GM19328 (cell line): ENCODE results near the gene PRELID3B.
A peak's percentile ranks its signal among the peaks of the same experiment; 100 is the strongest.
"Not testable (repeated sequence)": the region's sequence is repeated elsewhere in the genome, so short reads cannot be mapped to it uniquely, and the experiment has no call there.

Experiments
- ATAC-seq: cut with Tn5 transposase; IDR thresholded peaks from one replicate; pipeline ENCODE4 v1.9.1; 2021; ENCODE audit warnings: mild to moderate bottlenecking, moderate library complexity; ENCODE audit not compliant: unreplicated experiment

PRELID3B gene

DNA sequence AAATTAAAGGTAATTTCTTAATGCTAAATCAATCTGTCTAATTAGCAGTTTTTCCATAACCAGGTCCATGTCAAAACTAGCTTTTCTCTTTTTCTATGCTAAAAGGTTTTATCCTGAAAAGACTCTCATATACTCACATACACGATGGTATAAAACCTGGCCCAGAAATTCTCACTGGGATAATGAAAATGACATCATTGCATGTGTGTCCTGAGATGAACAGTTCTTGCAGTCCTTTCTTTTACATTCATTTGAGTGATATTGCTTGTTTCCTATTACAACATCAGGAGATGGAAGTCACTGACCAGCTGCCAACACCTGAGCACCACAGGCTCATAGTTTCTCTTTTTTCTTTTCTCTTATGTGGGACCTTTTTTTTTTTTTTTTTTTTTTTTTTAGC, 7.9 kb upstream of the PRELID3B start:
- ATAC-seq, result no peak

DNA sequence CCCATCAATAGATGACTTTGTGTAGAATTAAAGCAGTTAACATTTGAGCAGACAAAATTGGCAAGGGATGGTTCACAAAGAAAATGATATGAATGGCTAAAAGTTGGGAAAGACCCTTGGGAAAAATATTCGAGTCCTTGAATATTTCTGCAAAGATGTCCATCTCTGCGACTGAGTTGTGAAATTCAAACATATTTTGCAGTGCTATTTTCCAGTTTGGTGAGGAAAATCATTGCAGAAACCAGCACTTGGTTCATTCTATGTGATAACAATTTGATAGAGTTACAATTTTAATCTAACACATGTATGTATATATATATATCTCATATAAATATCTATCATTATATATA, 6.1 kb upstream of the PRELID3B start:
- ATAC-seq, result no peak

DNA sequence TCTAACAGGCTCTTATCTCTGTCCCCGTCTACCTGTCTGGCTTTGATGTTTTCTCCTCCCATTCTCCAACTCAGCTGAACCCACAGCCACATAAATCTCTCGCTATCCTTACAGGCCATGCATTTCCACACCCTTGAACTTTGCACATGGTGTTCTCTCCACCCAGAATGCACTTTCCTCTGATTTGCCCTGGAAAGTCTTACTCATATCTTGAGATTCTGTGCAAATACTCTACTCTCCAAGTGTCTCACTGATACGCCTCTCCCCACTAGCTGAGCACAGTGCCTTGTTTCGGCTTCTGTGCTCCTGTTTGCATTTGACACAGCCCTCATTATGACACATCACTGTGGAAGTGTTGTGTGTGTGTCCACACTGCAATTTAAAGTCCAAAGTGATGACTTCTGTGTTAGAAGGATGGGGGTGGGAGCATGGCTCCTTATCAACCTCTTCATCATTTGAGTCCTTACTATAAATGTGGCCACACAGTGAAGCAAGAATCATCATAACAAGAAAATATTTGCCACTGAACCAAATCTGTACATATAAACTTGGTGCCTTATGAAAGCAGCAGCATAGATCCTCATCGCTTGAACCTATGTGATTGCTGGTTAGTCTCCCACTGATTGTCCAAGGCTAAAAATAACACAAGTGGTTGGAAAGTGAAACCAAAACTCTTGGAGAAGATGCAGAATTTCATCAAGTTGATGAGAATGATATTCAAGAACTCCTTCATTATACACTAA, 5.5 kb upstream of the PRELID3B start:
- no peak for ATAC-seq

DNA sequence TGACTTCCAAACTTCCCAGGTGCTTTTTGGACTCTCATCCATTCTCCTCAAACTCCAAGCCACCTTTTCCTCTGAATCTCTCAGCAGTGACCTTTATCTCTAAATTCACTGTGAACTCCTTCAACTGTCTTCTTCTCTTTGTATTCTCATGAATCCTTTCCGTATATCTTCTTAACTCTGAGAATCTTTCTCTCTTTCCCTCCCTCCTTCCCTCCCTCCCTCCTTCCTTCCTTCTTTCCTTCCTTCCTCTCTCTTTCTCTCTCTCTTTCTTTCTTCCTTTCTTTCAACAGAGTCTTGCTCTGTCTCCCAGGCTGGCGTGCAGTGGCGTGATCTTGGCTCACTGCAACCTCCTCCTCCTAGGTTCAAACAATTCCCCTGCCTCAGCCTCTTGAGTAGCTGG, 4.3 kb upstream of the PRELID3B start:
- ATAC-seq, result no peak

DNA sequence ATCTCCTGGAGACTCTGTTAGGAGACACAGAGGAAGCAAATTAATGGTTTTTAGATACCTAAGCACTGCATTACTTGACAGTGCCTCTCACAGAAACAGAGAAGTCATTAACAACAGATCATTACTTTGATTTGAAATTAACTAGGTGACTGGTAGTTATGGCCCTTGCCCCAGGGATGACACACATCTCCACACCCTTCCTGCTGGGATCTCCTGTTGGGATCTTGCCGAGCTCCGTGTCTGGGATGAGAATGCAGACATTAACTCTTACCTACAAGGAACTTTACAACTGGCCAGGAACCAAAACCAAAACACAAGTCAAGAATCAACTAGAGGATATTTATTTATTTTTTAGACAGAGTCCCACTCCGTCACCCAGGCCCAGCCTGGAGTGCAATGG, 2.2 kb upstream of the PRELID3B start:
- ATAC-seq, result no peak

DNA sequence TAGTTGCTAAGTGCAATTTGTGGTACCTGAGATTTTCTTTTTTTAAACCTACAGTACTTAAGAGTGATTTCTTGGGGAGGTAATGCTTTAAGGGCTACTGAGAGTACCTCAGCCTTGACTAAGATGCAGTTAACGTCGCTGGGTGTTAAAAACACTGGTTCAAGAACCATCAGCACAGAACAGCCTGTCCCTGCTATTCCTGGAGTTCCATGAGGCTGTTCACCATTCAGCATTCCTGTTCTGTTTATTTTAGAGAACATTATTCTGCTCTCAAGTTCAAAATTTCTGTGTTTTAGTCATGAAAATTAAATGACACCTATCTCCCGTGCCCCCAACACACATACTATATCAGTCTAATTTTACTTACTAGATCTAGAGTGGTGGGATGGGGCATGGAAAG, 1.7 kb upstream of the PRELID3B start:
- no peak for ATAC-seq

DNA sequence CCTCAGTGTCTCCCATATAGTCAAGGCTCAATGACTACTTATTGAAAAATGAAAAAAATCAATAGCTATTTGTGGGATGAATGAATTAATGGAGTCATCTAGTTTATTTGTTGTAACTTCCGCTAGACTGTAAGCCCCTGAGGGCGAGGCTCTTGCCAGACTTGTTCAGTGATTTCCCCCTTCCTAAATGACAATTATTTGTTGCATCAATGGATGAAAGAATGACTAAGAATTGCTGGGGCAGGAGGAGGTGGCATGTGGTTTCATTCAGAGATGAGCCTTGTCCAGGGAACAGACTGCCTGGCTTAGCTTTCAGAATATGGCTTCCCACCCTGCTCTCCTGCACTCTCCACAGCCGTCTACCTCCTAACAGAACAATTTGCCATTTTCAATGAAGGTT, 1.1 kb upstream of the PRELID3B start:
- ATAC-seq, result no peak

DNA sequence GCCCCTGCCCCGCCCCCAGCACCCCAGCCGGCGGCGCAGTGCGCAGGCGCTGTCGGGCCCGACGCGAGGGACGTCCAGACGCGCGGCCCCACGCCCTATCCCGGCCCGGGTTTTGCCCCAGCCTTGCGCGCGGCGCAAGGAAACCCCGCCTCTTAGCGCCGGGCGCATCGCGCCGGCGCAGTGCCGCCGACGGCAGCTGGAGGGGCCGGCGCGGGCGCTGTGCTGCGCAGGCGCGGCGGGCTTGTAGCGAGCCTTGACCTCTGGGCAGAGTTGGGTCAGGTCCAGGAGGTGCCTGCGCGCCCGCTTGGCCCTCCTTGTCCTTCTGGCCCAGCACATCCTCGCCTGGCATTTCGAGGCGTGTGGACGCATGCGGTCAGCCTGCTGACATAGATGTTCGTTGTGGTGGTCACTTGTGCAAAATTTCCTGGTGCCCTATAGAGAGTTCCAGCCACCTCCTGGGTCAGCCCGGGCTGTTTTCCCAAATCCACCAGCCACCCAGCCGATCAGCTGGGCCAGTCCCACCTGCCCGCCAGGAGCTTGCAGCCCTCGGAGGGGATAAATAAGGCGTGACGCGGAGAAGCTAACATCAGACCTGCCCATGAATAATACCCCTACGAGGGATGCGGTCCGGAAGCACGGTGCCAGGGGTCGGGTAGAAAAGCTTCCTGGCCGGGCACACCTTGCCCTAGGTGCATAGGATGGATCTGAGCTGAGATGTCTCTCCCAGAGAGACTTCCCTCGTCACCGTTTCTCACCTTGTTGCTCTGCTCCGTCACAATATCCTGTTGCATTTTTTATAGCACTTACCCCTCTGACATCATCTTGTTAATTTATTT, 428 bp upstream of the PRELID3B start:
- ATAC-seq, result peak; percentile 90

DNA sequence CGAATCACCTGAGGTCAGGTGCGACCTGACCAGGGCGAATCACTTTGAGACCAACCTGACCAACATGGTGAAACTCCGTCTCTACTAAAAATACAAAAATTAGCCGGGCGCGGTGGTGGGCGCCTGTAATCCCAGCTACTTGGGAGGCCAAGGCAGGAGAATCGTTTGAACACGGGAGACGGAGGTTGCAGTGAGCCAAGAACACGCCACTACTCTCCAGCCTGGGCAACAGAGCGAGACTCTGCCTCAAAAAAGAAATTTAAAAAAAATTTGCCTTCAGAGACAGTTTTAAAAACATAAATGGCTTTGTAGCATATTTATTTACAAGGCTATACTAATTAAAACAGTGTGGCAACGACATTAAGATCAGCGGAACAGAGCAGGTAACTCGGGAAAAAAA, 1.1 kb downstream of the PRELID3B start:
- not testable (repeated sequence) for ATAC-seq

DNA sequence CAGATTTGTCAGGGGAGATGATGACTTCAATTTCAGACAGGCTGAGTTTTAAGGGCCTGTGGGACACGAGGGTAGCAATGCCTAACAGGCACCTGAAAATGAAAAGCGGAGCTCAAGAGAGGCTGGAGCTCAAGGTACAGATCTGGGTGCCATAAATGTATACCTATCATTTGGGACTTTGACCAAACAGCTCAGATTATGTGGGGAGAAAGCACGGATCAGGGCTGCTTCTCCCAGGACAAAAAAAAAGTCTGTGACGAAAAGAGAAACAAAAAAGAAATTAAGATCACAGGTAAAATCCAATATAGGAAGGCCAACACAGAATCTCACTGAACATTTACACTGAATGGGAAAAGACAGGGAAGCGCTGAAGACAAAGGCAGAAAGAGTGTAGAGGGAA, 1.9 kb downstream of the PRELID3B start:
- ATAC-seq, result no peak

DNA sequence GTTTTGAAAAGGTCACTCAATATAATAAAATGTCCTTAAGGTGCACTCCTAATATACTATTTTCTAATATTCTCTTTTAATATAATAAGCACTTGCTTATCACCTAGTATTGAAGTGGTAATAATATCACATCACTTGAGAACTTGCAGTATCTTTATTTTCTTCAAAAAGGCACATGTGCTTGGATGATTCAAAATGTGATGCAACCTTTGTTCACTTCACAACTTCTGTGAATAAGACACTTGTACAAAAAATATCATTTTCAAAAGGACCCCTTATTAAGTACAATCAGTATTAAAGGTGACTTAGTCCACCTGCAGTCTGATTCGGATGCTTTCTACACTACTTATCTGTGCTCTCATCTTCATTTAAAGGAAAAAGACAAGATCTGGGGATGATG, 3.4 kb downstream of the PRELID3B start:
- ATAC-seq, result no peak

DNA sequence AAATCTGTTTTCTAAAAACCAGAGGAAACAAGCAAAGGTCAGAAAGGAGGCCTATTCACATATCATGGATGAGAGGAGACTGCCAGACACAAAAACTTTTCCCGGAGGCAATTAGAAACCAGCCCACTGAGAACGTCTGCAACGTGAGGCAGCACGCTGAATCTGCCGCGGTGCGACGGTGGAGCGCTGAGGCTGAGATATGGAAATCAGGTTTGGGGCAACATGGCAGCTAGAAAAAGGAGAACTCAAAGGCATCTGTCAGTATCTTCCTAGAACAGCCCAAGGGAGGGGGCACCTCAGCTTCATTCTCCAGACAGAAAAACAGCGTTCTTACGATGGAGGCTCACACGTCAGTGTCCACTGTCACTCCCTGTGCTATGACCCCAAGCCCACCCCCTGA, 5.2 kb downstream of the PRELID3B start:
- ATAC-seq, result no peak

DNA sequence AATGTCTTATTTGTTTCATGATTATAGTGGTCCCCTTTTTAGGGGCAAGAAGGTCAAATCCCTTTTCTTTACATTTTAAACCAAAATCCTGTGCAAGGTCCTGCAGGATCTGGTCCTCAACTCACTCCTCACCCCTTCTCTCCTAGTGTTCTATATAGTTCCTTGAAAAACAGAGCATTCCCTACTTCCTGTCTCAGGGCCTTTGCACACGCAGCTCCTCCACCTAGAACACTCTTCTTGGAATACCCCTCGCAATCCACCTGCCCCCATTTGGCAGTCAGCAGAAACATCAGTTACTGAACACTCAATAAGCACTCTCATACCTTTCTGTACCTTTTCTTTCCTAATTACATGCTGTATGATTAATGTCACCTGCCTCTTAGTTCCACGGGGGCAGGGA, 7.2 kb downstream of the PRELID3B start:
- no peak for ATAC-seq

DNA sequence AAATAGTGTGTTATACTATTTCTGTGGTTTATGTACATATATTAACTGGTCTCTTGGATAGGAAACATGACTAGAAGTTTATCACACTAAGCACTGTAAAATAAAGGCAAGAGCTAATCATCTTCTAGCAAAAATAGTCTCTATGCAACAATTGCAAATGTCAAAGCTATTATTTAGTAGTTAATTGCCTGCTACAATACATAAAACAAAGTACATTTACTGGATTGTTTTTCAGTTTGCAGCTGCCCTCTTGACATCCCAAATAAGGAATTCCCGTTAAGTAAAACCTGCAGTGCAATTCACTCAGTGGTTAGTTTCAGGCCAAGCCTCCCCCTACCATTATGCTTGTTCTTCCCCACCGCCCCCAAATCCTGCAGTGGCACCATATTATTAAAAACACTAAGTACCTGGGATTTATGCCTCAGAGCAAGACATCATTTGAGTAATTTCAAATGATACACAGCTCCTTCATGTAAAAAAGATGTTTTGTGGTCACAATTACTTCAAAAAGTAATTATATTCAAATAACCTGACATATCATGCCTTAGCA, 8.9 kb downstream of the PRELID3B start:
- ATAC-seq, result no peak

DNA sequence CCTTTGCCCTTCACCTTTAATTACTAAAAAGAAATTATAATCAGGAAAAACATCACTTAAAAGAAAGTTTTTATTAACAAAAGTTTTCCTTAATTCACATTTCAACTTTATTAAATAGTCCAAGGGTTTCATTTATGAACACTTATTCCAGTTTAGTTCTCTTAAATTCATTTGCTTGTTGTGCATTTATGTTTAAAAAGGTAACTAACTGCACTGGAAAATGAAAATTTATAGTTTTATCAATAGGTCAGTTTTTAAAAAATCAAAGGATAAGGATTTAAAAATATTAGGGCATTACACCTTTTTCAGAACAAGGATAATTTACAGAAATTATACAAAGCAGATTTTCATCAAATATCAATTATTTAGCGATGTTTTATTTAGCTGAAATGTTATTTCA, 9.5 kb downstream of the PRELID3B start:
- ATAC-seq, result no peak

DNA sequence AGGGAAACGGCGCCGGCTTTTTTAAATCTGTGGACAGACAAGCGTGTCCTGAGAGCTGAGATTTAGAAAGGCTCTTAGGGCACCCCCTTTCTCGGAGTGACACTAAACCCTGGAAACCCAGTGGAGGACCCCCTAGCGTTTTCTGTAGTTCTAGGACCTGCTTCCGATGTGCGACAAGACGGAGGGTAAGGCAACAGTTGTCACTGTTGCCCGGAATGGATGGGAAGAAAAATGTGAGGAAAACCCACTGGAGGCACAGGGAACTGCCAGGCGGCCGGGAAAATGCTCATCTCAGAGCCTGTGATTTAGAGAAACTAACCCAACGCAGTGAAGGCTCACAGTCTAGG, 9.9 kb downstream of the PRELID3B start:
- ATAC-seq, result no peak

DNA sequence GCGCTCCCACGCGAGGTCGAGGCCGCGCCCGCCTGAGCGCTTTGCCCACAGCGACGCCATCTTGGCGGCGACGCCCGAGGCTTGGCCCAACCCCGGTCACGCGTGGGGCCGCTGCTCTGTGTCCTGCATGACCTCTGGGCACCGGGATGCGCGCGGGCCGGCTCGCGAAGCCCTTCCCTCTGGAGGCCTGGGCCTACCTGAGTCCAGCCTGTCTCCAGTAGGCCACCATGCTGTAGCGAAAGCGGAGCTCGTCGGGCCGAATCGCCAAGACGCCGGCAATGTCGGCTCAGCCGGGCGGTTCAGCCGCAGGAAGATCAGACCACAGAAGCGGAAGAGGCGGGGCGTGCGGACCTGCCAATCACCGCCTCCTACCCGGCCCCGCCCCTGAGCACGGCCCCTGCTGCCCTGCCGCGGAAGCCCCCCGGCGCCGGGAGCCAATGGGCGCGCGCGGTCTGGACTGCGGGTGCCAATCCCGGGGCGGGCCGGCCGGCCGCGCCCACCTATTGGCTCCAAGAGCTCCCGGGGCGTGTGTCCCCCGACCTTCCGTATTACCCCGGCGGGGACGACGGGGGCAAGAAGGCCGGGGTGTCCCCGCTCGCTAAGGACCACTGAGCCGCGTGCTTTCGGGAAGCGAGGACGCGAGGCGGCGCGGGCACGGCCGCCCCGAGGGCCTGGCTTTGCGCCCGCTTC, 10.4 kb downstream of the PRELID3B start, which contains the start of gene ATP5F1E:
ATP5F1E (minus strand) TSS at position 313 of the 690 bp plus-strand sequence; CDS start at position 229, 84 bp downstream.
- peak; percentile 96 for ATAC-seq

DNA sequence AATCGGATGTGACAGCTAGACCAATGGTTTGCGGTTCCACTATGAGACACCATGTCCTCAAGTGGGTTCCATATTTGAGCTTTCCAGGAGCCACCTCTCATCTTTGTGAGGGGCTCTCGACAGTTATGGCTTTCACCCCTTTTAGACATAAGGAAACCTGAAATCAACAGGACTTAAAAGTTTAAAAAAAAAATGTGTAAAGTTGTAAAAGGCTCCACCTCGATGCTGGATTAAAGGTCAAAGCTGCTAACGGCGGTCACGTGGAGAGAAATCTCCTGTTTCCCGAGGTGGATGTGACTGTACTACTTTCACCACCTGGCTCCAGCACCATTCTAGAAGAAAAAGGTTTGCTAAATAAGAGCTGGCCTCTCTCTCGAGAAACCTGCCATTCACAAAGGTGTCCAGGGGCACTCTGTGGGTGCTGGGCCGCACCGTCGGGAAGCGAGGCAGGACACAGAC, 11.0 kb downstream of the PRELID3B start:
- no peak for ATAC-seq

DNA sequence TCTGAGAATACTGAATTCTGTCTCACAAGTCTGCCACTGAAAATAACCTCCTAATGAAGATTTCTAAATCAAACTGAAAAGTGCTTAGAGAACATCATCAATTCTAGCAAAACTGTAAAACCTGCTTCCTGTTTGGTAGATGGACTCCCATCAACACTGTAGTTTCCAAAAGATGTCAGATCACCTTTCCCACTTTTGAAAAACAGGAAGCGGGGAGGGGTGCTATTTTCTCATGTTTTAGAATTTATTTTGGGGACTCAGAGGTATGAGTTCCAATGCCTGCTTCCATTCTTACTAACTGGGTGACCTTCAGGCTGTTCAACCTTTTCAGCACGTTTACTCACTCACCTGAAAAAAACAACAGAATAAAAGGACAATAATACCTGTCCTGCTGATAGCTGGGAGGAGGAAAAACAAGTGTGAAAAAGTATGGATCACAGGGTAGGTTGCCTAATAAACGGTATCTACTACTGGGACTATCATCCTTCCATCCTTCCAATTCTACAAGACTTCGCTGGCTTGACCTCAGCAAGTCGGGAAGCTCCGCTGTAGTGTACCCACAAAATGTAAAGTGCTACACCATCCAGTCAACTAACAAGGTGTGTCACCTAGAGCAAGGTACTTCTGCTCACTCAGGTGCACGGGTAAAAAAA, 11.5 kb downstream of the PRELID3B start:
- ATAC-seq, result no peak

DNA sequence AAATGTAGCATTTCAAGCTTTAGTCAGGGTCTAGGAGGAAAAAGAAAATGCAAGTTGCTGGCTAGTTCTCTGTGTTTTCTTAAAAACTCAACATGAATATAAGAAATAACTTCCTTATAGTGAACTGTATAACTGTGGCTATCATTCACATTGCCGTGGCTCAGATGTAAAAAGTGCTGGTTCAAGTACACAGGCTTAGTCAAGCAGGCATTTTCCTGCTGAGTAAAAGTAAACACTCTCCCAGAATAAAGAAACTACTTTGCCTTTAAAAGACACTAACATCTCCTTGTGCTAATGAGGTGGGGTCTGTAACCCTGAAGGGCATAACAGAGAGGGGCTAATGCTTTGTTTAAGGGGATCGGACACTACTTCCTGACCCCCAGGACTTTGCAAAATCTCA, 13.8 kb downstream of the PRELID3B start:
- ATAC-seq, result no peak

DNA sequence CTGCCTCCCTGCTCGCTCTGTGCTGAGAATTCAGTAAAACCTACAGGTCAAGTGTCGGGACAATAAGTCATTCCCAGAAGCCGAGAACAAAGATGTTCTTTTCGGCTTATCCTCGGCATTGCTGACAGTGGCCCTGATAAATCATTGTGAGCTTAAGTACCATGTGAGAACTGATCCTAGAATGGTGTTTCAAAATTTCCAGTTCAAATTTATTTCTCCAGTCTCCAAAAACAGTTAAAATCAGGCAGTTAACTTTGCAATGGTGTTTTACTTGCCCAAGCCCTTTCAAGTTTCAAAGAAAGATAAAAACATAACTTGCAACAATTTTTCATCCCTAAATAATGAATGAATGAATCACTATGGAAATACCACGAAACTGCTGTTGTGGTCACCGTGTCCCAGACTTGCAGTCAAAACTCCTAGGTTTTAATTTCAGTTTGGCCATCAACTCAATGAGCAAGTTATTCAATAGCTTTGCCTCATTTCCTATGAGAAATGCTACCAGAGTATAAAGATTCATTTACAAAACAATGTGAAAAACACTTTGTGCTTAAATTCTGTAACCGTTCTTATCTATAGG, 14.8 kb downstream of the PRELID3B start:
- ATAC-seq, result no peak
